Measurements from ENCODE around the gene LRTM1. TPM values are rescaled to one million over a fixed set of nuclear protein-coding genes. Genes with fewer than 3 reads are reported as not detected.

The LRTM1 gene
- total RNA-seq, result not detected
- polyA plus RNA-seq (ENCODE audit: insufficient read length in 6 of 6), result not detected
- long read RNA-seq, donor 1, result 0 reads
- long read RNA-seq, donor 2, result 0 reads
- long read RNA-seq, donor 3, result 0 reads
- long read RNA-seq, donor 4, result 0 reads
- long read RNA-seq, donor 5, result 0 reads
- long read RNA-seq, donor 6, result 0 reads
- long read RNA-seq, donor 7, result 0 reads
- long read RNA-seq, donor 8, result 0 reads
- long read RNA-seq, donor 9, result 0 reads
- long read RNA-seq, donor 10, result 0 reads
- long read RNA-seq, donor 11, result 0 reads
- long read RNA-seq, donor 12, result 0 reads

DNA sequence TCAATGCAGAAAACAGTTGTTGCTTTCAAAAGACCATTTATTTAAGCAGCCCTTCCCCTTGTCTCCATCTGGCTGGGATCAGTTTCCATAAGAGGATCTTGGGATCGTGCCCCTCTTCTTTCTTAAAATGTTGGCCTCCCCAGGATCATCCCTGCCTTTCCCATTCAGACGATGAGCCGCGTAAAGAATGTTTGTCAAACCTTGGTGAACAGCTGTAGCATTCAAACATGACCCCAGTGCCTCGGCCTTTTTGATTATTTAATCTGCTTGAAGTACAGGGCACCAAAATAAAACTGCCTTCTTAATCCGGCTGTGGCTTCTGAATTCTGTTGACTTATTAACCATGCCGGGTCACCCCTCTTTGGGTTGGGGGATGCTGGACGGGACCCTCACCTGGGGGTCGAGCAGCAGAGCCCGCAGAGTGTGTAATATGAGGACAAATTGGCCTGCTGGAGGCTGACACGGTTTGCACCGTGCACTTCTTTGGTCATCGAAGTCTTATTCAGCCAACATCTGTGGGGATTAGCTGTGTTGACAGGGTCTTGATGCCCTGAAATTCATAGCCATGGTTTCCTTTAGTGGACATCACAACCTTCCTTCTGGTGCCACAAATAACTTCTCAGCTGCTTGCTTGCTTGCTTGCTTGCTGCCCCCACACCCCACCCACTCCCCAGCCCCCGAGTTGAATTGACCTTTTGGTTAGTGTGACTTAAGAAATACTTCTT is at the start of gene LRTM1:
TSS of gene LRTM1 (minus strand) at position 14 of the 725 bp plus-strand sequence. CDS start 148 bp downstream, outside the sequence.
- H3K9me3 ChIP-seq, result no peaks in the 10 kb centered on the region
- TF ChIP-seq, protein P1, sequence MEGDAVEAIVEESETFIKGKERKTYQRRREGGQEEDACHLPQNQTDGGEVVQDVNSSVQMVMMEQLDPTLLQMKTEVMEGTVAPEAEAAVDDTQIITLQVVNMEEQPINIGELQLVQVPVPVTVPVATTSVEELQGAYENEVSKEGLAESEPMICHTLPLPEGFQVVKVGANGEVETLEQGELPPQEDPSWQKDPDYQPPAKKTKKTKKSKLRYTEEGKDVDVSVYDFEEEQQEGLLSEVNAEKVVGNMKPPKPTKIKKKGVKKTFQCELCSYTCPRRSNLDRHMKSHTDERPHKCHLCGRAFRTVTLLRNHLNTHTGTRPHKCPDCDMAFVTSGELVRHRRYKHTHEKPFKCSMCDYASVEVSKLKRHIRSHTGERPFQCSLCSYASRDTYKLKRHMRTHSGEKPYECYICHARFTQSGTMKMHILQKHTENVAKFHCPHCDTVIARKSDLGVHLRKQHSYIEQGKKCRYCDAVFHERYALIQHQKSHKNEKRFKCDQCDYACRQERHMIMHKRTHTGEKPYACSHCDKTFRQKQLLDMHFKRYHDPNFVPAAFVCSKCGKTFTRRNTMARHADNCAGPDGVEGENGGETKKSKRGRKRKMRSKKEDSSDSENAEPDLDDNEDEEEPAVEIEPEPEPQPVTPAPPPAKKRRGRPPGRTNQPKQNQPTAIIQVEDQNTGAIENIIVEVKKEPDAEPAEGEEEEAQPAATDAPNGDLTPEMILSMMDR (IDR thresholded peaks at IDR 0.05), result no peak
- ATAC-seq (no peak), DNase-seq (no peak)
- intact Hi-C loops (cut with DNase I), result no loop called here
- H3K27ac ChIP-seq, result no peak within 1 kb of the TSS
- H3K36me3 ChIP-seq, result no peaks in the 10 kb centered on the region
- no peaks in the 10 kb centered on the region for H3K4me1 ChIP-seq
- H3K4me3 ChIP-seq, result no peak within 1 kb of the TSS
- H3K27me3 ChIP-seq, result no peaks in the 10 kb centered on the region

DNA sequence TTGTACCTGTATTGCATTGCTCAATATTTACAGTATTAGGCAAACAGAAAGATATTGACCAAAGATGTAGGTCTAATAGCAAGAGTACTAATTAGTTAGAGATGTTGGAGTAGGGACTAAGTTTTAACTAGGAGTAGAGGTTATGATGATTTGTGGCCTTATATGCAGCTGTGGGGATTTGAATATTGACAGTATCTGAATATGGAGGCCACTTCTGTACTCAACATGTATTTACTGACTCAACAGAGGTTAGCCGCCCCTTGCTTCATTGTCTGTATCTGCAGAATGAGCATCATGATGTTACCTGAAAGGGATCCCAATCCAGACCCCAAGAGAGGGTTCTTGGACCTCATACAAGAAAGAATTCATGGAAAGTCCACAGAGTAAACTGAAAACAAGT is 49.6 kb upstream of the LRTM1 start:
- TF ChIP-seq, protein P1 (IDR thresholded peaks at IDR 0.05), result no peak
- no peaks in the 10 kb centered on the region for H3K27me3 ChIP-seq
- H3K36me3 ChIP-seq, result no peaks in the 10 kb centered on the region
- ATAC-seq (no peak), DNase-seq (no peak)
- intact Hi-C loops (cut with DNase I), result no loop called here
- no peak overlapping the region for H3K4me3 ChIP-seq
- no peak overlapping the region for H3K27ac ChIP-seq
- H3K9me3 ChIP-seq, result no peaks in the 10 kb centered on the region
- H3K4me1 ChIP-seq, result no peaks in the 10 kb centered on the region

DNA sequence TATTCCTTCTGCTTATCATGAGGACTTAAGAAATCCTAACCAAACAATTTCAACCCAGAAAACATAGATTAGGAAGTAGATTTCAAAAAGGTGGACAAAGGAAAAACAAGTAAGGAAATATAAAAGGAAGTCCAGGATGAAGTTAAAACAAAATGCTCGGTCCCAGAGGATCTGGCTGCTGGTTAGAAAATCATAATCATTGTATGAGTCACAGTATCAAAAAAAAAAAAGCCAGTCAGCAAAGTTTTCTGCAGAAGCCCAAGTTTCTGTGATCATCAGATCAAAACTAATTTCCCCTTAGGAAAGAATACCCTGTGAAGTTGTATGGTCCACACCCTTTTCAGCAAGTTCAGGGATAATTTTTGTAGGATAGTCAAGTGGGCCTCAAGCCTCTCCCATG is 43.0 kb upstream of the LRTM1 start:
- peaks cover 7 to 15% of the 10 kb centered on the region in 2 donors for H3K4me1 ChIP-seq
- no peaks in the 10 kb centered on the region for H3K36me3 ChIP-seq
- ATAC-seq (no peak), DNase-seq (no peak)
- TF ChIP-seq, protein P1 (IDR thresholded peaks at IDR 0.05), result no peak
- H3K27me3 ChIP-seq, result no peaks in the 10 kb centered on the region
- intact Hi-C loops (cut with DNase I), result no loop called here
- H3K4me3 ChIP-seq, result no peak overlapping the region
- H3K9me3 ChIP-seq, result no peaks in the 10 kb centered on the region
- H3K27ac ChIP-seq, result no peak overlapping the region

DNA sequence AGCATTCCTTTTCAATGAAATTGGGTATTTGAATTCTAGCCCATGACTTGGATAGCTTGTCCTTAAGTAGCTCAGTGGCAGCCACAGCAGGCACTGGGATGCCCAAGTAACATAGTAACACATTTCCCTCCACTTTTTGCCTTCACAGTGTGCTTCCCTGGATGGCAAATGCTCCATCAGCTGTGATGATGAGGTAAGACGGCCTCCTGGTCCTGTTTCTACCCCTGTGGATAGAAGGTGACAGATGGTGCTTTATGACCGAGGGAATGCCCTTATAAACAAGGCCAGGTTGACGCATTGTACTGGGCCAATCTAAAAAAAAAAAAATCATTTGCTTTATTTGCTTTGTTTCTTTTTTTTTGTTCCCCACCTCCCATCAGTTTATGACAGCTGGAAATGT is 41.8 kb upstream of the LRTM1 start:
- peaks cover 7 to 15% of the 10 kb centered on the region in 2 donors for H3K4me1 ChIP-seq

More for the DNA sequence above, 41.8 kb upstream of the LRTM1 start:
- H3K36me3 ChIP-seq, result no peaks in the 10 kb centered on the region
- no peak overlapping the region for H3K27ac ChIP-seq
- ATAC-seq (no peak), DNase-seq (no peak)
- TF ChIP-seq, protein P1 (IDR thresholded peaks at IDR 0.05), result no peak
- intact Hi-C loops (cut with DNase I), result no loop called here
- no peak overlapping the region for H3K4me3 ChIP-seq
- H3K27me3 ChIP-seq, result no peaks in the 10 kb centered on the region
- H3K9me3 ChIP-seq, result no peaks in the 10 kb centered on the region

All from left lung (tissue), 14 donors.